B cell (primary cell): ENCODE results near the gene CAV2.

Source experiments
- CTCF ChIP-seq: fragments of 200-600 bp; IDR thresholded peaks from one replicate; pipeline ENCODE4 v1.8.0; 2022; ENCODE audit warnings: antibody characterized with exemption, mild to moderate bottlenecking
- EZH2 ChIP-seq: IDR thresholded peaks from 2 replicates; pipeline ENCODE4 v1.6.1; 2012; ENCODE audit warnings: borderline replicate concordance, low read depth, mild to moderate bottlenecking, moderate library complexity, low read length; ENCODE audit not compliant: insufficient read depth, poor library complexity, severe bottlenecking

- TF ChIP-seq CTCF (no peak), EZH2 (no peak)
These were observed 45.2 kb upstream of the CAV2 start for GRCh38 chr7:116454377-116454776.
